ENCODE data around the gene SLC25A43. TPM values are rescaled to one million over a fixed set of nuclear protein-coding genes. Genes with fewer than 3 reads are reported as not detected.

The SLC25A43 gene
- polyA plus RNA-seq: 3.6 TPM in 1 of 2 replicates, not detected in the other

DNA sequence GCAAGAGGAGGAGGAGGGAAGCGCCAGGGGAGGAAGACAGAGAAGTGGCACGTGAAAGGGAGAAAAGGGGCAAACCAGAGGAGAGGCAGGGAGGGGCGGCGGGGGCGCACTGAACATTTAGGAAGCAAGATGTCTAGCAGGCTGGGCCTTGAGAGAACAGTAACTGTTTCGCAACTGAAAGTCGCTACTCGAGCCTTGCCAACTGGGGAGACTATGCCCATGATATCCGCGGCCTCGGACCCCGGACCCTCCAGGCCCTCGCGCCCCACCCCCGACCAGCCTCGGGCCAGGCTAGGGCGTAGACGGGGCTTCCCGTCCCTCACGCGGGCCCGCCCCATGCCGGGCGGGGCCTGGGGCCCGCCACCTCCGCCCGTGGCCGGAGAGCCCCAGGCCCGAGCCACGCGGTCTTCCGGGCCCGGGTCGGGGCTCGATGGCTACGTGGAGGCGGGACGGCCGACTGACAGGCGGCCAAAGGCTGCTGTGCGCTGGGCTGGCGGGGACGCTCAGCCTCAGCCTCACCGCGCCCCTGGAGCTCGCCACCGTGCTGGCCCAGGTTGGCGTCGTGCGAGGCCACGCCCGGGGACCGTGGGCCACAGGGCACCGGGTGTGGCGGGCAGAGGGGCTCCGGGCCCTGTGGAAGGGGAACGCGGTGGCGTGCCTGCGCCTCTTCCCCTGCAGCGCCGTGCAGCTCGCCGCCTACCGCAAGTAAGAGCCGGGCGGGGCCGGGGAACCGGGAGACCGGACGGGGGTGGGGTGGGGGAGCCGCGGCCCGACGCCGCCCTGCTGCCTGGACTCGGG lies at the start of gene SLC25A43:
Gene SLC25A43 (plus strand): TSS at position 363 of the 798 bp plus-strand sequence. CDS start 68 bp downstream, at position 431.

GRCh38 chrX:119467842-119468550 lies 68.9 kb downstream of the SLC25A43 start, which contains the start of gene SLC25A5:
TSS of gene SLC25A5 (plus strand) at chrX:119468444. CDS start at chrX:119468516, 72 bp downstream.

Other genes starting within 250 kb of the SLC25A43 start
- 117 and 152 TPM in 2 replicates for gene PGRMC1, start 163.1 kb upstream of the SLC25A43 start, polyA plus RNA-seq
- gene SLC25A5, start 69.1 kb downstream of the SLC25A43 start, polyA plus RNA-seq: 897 and 1,077 TPM in 2 replicates
- gene STEEP1, start 166.1 kb downstream of the SLC25A43 start, polyA plus RNA-seq: 8.3 and 17.7 TPM in 2 replicates
- 49.8 and 71.0 TPM in 2 replicates for gene UBE2A, start 175.2 kb downstream of the SLC25A43 start, polyA plus RNA-seq
- 17.0 and 17.3 TPM in 2 replicates for gene NKRF, start 207.1 kb downstream of the SLC25A43 start, polyA plus RNA-seq

Data from Purkinje cell (primary cell).